Measurements from ENCODE around the gene PRAMEF1. TPM values are rescaled to one million over a fixed set of nuclear protein-coding genes. Genes with fewer than 3 reads are reported as not detected.
A peak's percentile ranks its signal among the peaks of the same experiment; 100 is the strongest.
"Not testable (repeated sequence)": the region's sequence is repeated elsewhere in the genome, so short reads cannot be mapped to it uniquely, and the experiment has no call there.

The PRAMEF1 gene
- polyA plus RNA-seq, 10 donors: not detected

- DNase-seq: no peak
These were observed 16.3 kb upstream of the PRAMEF1 start for GRCh38 chr1:12774801-12775345.

- no peak for DNase-seq
These were observed 15.8 kb upstream of the PRAMEF1 start for GRCh38 chr1:12775443-12775842.

GRCh38 chr1:12776801-12777557 lies 14.2 kb upstream of the PRAMEF1 start:
- DNase-seq: no peak

- DNase-seq: no peak
These were observed 13.1 kb upstream of the PRAMEF1 start for GRCh38 chr1:12778061-12778460.

GRCh38 chr1:12778907-12779306 lies 12.3 kb upstream of the PRAMEF1 start:
- DNase-seq: no peak

- not testable (repeated sequence) for DNase-seq
These were observed 9.7 kb upstream of the PRAMEF1 start for GRCh38 chr1:12781488-12781887.

GRCh38 chr1:12783783-12784182 lies 7.4 kb upstream of the PRAMEF1 start:
- DNase-seq: not testable (repeated sequence)

GRCh38 chr1:12784729-12785128 lies 6.5 kb upstream of the PRAMEF1 start:
- DNase-seq: not testable (repeated sequence)

GRCh38 chr1:12798911-12799310 lies 7.7 kb downstream of the PRAMEF1 start:
- DNase-seq: no peak

- no peak for DNase-seq
These were observed 8.5 kb downstream of the PRAMEF1 start for GRCh38 chr1:12799730-12800129.

- DNase-seq: no peak
These were observed 18.7 kb downstream of the PRAMEF1 start for GRCh38 chr1:12809933-12810332.

GRCh38 chr1:12810691-12811408 lies 19.7 kb downstream of the PRAMEF1 start:
- DNase-seq: peak in 1 of 3 donors; percentile 27

- no peak for DNase-seq
These were observed 20.2 kb downstream of the PRAMEF1 start for GRCh38 chr1:12811409-12811784.

GRCh38 chr1:12819061-12819460 lies 27.9 kb downstream of the PRAMEF1 start:
- DNase-seq: not testable (repeated sequence)

GRCh38 chr1:12831310-12831709 lies 40.1 kb downstream of the PRAMEF1 start, which contains the start of gene PRAMEF11:
PRAMEF11 (minus strand) TSS chr1:12831410; CDS start chr1:12828789, 2,621 bp downstream.
- not testable (repeated sequence) for DNase-seq

- DNase-seq: not testable (repeated sequence)
These were observed 42.1 kb downstream of the PRAMEF1 start for GRCh38 chr1:12833251-12833650.

Other genes starting within 250 kb of the PRAMEF1 start
- gene DHRS3, start 173.2 kb upstream of the PRAMEF1 start, polyA plus RNA-seq (ENCODE audit: insufficient read length in 10 of 10): 10 to 100 TPM; 11.8 to 25.6 (median 17.0) TPM
- not detected for gene AADACL4, start 147.3 kb upstream of the PRAMEF1 start, polyA plus RNA-seq (ENCODE audit: insufficient read length in 10 of 10)
- not detected for gene AADACL3, start 75.3 kb upstream of the PRAMEF1 start, polyA plus RNA-seq (ENCODE audit: insufficient read length in 10 of 10)
- gene CFAP107, start 45.2 kb upstream of the PRAMEF1 start, polyA plus RNA-seq (ENCODE audit: insufficient read length in 10 of 10): 1 to 10 TPM in 2 of 10 donors, under 1 TPM in 7, not detected in 1; 0.12 to 1.5 (median 0.52) TPM
- gene PRAMEF12, start 17.7 kb upstream of the PRAMEF1 start, polyA plus RNA-seq (ENCODE audit: insufficient read length in 10 of 10): not detected
- not detected for gene PRAMEF11, start 40.0 kb downstream of the PRAMEF1 start, polyA plus RNA-seq (ENCODE audit: insufficient read length in 10 of 10)
- not detected for gene HNRNPCL1, start 57.3 kb downstream of the PRAMEF1 start, polyA plus RNA-seq (ENCODE audit: insufficient read length in 10 of 10)
- gene PRAMEF2, start 65.7 kb downstream of the PRAMEF1 start, polyA plus RNA-seq (ENCODE audit: insufficient read length in 10 of 10): not detected
- not detected for gene PRAMEF4, start 94.8 kb downstream of the PRAMEF1 start, polyA plus RNA-seq (ENCODE audit: insufficient read length in 10 of 10)
- gene PRAMEF10, start 106.9 kb downstream of the PRAMEF1 start, polyA plus RNA-seq (ENCODE audit: insufficient read length in 10 of 10): not detected
- not detected for gene PRAMEF7, start 125.2 kb downstream of the PRAMEF1 start, polyA plus RNA-seq (ENCODE audit: insufficient read length in 10 of 10)
- gene PRAMEF6, start 156.2 kb downstream of the PRAMEF1 start, polyA plus RNA-seq (ENCODE audit: insufficient read length in 10 of 10): not detected